ENCODE data around the gene SDK1.
"Not testable (repeated sequence)": the region's sequence is repeated elsewhere in the genome, so short reads cannot be mapped to it uniquely, and the experiment has no call there.

SDK1 gene

DNA sequence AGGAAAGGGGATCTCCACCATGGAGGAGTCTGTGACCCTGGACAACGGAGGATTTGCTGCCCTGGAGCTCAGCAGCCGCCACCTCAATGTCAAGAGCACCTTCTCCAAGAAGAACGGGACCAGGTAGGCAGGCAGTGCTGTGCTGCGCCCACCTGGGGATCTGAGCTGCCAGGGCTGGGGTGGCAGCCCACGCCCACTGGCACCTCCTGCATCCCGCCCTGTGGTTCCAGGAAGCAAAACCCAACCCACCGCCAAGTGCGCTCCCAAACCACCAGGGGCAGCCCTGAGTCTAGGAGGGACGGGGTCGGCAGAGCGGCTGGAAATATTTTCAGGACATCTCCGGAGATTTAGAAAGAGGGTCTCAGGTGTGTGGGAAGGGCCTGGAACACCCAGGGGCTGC is 940.7 kb downstream of the SDK1 start:
- no peak for DNase-seq

DNA sequence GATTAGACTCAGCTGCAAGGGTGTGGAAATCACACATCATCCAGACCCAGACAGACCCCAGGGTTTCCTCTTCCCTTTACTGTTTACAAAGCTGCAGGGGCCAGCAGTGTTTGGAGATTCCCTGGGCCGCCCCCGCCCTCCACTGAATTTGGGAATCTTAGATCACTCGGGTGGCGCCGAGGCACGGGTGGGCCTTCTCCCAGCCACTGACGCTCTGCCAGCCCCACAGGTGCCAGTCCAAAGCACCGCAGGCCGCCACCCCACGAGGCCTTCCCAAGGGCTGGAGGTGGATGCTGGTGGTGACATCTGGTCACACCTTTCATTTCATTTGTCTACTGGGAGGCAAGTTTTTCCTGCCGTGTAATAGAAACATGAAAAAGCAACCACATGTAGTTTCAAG is 941.7 kb downstream of the SDK1 start:
- DNase-seq = no peak

DNA sequence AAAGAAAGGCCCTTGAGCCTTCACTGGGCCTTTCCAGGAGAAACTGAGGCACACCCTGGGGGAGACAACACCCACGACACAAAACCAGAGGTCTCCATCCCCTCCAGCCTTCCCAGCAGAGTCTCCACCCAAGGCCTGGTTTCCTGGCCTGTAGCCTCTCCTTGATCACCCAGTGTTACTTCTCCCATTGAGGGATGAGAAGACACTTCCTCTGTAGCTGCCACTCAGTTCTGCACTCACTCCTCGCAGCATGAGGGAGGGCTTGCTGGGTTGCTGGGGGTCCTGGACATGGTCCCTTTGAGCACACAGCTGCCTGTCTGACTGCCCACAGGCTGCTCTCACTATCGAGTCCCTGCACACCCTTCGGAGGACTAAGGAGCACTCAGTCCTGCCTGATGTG is 943.0 kb downstream of the SDK1 start:
- no peak for DNase-seq

DNA sequence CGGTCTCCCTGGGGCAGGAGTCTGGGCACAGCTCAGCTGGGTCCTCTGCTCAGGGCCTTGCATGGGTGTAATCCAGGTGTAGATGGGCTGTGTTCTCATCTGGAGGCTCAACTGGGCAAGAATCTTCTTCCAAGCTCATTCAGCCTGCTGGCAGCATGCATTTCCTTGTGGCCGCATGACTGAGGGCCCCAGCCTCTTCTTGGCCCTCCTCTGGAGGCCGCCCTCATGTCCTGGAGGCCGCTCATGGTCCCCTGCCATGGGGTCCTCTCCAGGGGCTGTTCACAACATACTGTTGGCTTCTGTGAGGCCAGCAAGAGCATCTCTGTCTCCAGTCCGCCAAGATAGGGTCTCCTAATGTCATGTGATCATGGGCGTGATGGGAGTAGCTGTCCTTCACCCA is 943.6 kb downstream of the SDK1 start:
- DNase-seq = no peak

DNA sequence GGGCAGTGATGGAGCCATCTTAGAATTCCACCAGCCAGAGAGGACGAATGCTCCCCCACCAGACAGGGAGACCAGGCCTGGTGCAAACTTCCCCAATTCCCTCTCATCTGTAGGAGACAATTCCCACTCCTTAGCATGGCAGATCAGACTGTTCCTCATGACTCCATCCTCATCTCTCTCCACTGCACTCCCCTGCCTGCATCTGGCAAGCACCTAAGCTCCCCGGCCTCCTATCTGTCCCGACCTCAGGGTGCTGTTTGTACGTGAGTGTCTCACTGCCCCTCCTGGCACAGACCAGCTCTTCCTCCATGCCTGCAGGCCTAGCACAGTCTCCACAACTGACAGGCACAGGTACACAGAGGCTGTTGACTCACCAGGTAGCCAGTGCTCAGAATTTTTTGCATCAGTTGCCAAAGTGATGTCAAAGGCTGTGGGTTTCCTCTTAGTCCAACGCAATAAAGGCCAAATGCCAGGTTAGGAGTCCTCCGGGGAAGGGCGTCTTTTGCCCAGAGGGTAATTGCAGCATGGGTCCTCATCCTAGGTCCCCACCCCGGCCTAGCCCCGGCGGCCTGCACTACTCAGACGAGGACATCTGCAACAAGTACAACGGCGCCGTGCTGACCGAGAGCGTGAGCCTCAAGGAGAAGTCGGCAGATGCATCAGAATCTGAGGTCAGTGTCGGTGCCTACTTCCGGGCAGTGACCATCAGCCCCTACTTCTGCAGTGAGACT is 944.2 kb downstream of the SDK1 start:
- no peak for DNase-seq

DNA sequence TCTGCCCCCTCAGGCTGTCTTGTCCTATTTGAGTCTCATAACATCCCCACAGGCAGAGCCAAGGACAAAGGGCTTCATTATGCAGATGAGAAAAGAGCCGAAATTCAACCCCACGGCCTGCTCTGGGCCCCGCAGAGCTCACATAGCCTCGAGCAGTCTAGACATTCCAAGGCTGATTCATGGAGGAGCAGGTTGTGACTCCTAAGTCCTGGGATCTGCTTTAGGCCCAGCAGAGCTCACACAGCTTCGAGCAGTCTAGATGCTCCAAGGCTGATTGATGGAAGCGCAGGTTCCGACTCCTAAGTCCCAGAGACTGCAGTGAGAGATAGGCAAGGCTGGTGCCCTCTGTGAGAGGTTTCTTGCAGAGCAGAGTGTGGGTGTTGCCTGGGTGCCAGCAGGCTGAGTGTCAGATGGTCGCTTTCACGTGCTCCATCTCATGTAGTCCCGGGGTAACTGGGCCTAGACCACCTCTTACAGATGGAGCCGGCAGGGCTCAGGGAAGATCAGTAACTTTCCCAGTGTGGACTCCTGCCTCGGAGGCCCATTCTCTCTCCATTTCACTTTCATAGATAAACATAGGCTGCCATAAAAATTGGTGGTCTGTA is 944.9 kb downstream of the SDK1 start:
- no peak for DNase-seq

DNA sequence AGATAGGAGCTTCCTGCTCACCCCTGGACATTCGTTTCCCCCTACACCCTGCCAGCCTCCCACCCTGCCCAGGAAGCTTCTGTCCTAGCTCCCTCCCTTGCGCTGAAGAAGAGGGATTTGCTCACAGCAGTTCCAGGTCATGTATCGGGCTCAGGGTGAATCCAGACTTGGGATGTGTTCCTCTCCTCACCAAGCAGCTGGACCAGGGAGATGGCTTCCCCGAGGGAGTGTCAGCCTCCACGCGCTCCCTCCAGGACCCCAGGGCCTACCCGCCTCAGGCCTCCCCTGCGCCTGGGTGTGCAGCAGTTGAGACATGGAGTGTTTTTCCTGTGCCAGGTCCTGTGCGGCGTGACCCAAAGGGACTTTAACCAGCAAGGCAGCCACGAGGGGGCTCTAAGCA is 945.5 kb downstream of the SDK1 start:
- no peak for DNase-seq

DNA sequence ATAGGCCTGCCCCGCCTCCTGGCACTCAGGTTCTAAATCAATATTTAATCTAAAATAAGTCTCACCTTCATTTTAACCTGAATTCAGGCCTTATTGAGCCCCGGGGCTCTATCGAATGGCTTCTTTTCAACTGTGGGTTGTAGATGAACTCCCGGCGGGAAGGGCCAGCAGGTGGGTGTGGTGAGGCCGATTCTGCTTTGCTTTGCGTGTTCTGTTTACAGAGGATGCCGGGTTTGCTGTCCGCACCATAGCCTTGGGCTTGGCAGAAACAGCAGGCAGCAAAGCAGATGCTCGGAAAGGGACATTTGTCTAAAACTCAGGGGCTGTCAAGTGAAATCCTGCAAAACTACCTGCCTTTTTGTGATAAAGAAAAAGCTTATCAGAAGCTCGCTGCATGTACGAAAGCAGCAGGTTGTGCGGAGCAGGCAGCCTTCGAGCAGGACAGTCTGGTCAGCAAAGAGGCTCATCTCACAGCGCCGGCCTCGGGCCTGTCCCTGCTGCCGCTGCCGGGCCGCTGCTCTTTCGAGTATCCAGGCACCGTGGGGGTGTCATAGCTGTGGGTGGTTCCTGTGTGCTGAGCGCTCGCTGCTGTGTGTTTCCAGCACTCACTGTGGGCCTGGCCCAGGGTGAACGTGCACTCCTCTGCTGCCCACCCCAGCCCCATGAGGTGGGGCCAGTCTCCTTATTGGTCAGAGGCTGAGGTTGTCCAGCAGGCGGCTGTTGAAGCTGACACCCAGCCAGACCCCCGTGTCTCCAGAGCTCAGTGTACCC is 946.2 kb downstream of the SDK1 start:
- no peak for DNase-seq

DNA sequence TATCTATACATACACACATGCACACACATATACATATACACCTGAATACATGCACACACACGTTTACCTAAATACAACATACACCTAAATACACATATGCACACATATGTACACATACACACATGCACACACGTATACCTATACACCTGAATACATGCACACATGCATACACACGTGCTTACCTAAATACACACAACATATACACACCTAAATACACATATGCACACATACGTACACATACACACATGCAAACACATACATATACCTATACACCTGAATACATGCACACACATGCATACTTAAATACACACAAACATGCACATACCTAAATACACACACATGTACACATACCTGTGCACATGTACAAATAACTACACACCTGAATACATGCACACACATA is 947.2 kb downstream of the SDK1 start:
- DNase-seq = no peak

DNA sequence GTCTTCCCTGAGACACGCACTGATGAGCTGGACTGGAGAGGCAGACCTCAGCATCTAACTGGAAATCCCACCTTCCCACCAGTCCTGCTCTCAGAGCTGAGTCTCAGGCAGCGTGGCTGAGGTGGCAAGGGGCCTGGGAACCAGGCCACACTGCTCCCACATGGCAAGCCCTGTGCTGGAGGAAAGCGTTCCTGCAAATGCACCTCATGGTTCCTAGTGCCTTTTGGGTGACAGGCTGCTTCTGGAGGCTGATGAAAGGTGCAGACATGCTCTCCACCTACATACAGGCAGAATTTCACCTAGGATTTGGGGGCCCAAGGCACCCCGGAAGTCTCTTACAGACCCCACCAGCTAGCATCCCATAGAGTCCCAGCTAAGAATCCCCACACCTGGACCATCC is 948.2 kb downstream of the SDK1 start:
- DNase-seq = no peak

DNA sequence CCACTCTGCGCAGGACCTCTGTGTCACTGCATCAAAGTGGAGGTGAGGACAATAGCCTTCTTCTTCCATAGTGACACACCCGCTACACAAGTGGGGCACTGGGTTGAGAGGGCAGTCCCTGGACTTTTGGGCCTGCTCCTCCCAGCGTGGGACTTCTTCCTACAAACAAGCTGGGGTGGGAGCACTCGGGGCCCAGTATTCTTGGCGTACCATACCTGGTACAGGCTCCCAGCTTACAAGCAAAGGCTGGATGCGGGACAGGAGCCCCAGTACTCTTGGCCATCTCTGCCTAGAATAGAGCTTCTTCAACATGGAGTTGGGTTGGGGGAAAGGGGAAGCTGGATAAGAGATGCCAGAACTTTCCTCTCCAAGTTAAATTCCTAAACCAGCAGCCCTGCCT is 954.3 kb downstream of the SDK1 start:
- no peak for DNase-seq

DNA sequence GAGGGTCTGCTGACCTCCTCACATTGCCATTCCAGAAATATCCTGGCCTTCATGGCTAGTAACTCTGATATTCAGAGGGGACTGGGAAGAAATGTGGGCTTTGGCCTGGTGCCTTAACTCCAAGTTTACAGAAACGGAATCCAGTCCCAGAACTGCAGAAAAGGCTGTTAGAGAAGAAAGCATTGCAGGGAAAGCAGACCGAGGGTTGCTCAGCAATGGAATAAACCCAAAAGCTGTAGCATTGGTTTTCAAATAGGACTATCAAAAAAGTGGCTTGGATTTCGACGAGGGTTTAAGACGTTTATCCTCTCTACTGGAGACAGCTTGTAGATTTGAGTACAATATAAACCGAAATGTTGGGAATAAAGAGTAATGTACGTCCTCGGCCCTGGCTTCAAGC is 955.2 kb downstream of the SDK1 start:
- no peak for DNase-seq

DNA sequence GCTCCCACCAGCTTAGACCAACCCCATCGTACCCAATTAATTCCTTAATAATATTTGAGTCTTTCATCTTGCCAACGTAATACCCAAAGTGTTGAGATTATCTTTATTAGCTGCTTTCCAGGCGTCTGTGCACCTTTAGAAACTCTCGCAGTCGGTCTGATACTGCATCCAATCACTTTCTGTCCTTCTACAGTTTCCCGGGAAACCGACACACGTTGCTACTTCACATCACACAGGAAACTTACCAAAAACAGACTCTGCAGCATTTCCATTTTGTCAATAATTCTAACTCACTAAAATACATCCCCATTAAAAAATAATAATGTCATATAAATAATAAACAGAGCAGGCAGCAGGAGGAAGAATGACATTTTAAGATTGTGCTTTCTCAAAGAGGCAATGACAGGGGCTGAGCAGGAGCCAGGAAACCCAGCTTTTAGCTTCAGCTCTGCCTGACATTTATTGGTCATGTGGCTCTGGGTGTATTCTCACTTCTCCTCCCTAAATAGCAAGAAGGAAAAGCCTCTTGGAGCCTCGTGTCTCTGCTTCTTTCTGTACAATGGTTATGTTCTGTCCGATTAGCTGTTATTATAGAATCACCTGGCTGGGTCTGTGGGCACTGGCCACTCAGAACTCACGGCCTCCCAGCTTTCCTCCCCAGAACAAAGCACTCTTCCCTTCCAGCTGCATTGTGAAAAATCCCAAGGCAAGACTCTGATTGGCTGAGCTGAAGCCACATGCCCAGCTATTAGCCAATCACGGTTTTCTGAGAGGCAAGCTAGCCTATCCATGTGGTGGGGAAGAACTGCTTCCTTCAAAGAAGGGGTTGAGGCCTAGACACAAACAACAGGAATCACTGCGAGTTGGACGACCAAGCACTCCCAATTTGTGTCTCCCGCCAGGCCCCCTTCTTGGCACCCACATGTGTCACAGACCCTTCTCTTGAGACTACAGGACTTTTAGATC is 956.4 kb downstream of the SDK1 start:
- DNase-seq = no peak

DNA sequence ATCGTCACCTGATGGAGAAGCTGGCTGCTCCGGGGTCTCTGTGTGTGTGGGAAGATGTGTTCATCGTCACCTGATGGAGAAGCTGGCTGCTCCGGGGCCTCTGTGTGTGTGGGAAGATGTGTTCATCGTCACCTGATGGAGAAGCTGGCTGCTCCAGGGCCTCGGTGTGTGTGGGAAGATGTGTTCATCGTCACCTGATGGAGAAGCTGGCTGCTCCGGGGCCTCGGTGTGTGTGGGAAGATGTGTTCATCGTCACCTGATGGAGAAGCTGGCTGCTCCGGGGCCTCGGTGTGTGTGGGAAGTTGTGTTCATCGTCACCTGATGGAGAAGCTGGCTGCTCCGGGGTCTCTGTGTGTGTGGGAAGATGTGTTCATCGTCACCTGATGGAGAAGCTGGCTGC is 959.1 kb downstream of the SDK1 start:
- DNase-seq = not testable (repeated sequence)

DNA sequence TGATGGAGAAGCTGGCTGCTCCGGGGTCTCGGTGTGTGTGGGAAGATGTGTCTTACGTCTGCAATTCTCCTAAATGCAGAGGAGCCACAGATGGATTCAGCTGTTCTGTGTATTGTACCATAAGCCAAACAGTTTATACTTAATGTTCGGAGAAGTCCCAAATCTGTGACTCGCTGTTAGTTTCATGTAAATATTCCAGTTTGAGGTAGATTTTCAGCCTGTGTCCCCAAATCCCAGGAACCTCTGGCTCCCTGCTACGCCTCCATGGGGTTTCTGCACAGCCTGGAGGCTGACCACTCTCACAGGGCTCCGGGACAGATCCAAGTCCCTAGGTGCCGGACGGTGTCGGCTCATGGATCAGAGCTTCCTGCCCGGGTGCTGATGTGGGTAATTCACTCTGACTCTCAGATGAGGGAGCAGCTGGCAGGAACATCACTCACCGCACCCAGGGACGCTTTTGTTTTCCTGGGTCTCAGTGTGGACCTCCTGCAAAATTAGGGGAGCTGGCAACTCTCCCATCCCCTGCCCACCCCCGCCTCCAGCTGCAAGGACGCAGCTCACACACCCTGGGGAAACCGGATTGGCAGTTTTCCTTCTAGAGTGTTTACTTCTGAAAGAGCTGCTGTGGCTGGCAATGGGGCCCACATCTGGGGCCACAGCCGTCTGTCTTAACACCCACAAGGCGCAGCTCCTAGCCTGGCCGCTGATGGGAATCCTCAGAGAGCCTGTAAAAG is 960.0 kb downstream of the SDK1 start:
- no peak for DNase-seq

DNA sequence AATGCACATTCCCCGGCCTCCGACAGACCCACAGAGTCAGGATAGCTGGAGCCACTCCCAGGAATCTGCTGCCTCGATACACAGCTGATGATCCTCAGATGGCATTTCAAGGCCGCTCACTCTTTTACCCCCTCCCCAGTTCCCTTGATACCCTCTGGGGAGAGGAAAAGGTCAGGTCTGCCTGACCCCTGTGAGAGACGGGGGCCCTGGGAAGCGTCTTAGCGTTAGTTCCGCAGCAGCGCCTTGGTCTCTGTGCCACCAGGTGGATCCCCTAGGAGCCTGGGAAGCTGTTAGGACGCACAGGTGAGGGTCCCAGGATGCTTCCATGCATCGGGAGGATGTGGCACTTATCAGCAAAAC is 960.5 kb downstream of the SDK1 start:
- no peak for DNase-seq

DNA sequence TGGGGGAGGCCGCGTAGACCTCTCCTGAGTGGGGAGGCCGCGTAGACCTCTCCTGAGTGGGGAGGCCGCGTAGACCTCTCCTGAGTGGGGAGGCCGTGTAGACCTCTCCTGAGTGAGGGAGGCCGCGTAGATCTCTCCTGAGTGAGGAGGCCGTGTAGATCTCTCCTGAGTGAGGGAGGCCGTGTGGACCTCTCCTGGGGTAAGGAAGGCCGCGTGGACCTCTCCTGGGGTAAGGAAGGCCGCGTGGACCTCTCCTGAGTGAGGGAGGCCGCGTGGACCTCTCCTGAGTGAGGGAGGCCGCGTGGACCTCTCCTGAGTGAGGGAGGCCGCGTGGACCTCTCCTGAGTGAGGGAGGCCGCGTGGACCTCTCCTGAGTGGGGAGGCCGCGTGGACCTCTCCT is 963.2 kb downstream of the SDK1 start:
- DNase-seq = not testable (repeated sequence)

DNA sequence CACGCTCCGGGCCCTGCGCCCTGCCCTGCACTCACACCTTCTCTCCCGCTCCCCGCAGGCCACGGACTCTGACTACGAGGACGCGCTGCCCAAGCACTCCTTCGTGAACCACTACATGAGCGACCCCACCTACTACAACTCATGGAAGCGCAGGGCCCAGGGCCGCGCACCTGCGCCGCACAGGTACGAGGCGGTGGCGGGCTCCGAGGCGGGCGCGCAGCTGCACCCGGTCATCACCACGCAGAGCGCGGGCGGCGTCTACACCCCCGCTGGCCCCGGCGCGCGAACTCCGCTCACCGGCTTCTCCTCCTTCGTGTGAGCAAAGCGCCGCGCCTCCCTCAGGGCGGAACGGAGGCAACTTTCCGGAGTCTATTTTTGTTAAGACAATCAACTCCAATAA is 964.0 kb downstream of the SDK1 start:
- no peak for DNase-seq

DNA sequence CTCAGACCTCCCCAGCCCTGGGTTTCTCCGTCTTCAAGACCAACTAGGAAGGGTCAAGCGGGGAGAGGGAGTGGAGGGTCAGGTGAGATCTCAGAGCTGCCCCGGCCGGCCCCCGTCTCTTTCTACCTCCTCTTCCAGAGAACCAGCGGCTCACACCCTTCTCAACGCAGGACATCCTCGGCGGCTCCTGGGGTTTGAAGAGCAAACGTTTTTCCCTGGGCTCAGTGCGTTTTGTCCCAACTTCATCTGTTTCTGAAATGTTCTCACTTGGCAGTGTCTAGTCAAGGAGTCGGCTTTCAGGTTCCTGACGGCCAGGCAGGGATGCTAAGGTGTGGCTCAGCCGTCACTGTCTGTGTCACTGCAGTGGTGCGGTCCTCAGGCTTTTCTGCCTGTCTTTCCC is 964.6 kb downstream of the SDK1 start:
- no peak for DNase-seq

DNA sequence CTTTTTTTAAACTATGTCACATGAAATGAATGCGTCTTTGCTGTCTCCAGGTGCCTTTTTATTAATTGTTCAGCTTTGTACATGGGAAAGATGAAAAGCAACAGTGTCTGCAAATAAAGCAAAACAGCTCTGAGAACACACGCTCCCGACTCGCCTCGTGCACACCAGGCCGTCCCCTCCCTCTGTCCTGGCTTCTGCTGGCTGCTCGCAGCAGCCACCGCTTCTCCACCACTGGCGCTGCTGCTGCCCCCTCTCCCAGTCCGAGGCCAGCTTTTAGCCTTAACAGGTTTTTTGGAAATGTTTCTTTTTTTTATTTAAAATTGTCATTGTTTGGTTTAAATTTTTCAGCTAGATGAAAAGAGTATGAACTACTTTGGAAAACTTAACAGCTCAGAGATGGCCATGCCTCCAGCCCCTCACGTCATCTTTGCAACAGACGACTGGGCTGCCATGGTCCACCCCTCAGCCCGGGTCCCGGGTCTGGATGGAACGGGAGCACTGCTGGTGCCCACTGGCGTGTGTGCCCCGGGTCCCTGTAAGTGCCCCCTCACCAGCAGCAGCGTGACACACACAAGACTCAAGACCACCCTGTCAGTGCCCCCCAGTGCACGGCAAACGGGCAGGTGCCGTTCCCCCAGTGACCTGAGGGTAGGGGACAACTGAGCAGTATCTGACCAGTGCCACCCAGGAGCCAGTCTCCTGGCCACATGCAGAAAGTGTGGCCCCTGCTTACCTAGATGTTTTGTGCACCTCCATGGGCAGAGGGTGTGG is 965.4 kb downstream of the SDK1 start:
- DNase-seq = no peak

DNA sequence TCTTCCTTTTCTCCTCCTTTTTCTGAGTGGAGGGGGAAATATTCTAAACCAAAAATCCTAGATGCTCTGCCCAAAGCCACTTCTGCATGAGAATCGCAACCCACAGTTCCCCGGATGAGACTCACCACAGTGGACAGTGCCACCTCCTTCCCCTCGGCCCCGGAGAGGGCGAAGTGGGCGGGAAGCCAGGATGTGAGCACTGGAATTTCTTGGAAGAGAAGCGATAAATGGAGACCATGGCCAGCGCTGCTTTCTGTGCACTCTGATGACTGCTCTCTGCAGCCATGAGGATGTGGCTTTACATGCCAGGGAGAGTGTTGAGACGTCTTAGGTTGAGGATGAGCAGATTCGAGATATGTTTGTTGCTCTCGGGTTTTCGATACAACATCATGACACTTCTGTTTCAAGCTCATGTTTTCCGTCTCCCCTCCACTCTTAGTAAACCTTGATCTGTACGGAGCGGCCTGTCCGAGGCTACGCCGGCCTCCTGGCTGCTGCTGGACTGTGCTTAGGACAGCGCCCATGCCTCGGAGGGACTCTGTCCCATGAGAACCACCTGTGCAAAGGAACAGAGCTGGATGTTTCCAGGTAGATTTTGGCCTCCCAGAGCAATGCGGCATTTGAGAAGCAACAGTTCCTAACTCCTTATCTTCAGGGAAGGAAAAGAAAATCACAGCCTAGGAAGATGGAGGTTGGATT is 966.4 kb downstream of the SDK1 start:
- DNase-seq = no peak

Measured in activated CD4-positive, alpha-beta T cell treated with anti-CD3 and anti-CD28 coated beads, Interleukin-2, amount 50 U/mL, for 1 hour (primary cell).